Panc1 (cell line): ENCODE measurements around the gene TLE4. TPM values are rescaled to one million over a fixed set of nuclear protein-coding genes. Genes with fewer than 3 reads are reported as not detected.
"Not testable (repeated sequence)": the region's sequence is repeated elsewhere in the genome, so short reads cannot be mapped to it uniquely, and the experiment has no call there.

ENCODE experiments used
- ATAC-seq: fragments of 200-7000 bp; cut with Tn5 transposase; 2 replicates; pipeline ENCODE4 v1.9.1; 2020; ENCODE audit warnings: mild to moderate bottlenecking, moderate library complexity
- BruUV-seq: library from RNA; stranded (reverse); fragments of 400-500 nt; replicated peaks from 2 replicates; lab custom pipeline; 2021; lab: Mats Ljungman, UMichigan
- CTCF ChIA-PET: fragments of 300-600 bp; sonication (Branson Sonifier 250); formaldehyde crosslinking; loops from one replicate; lab custom pipeline; 2022; ENCODE audit warnings: antibody characterized with exemption; lab: Charles Lee
- POLR2A ChIA-PET: fragments of 300-600 bp; sonication (Branson Sonifier 250); formaldehyde crosslinking; loops from one replicate; lab custom pipeline; 2022; ENCODE audit warnings: antibody characterized with exemption; lab: Charles Lee
- DNase-seq: peaks from one replicate; pipeline ENCODE4 v3.0.0-alpha.2; 2010; ENCODE audit warnings: low read depth, low spot score
- H3K27ac ChIP-seq: 2 replicates; pipeline ENCODE4 v1.5.1; 2011; ENCODE audit warnings: mild to moderate bottlenecking, low read length, inconsistent platforms
- H3K27me3 ChIP-seq: fragments of 200-500 bp; sonication (Bioruptor generic); 2 replicates; pipeline ENCODE4 v1.6.0; 2014; ENCODE audit warnings: low read length, inconsistent platforms; ENCODE audit not compliant: control insufficient read depth, insufficient read depth
- H3K36me3 ChIP-seq: fragments of 200-500 bp; sonication (Bioruptor generic); 2 replicates; pipeline ENCODE4 v1.5.1; 2014; ENCODE audit warnings: inconsistent platforms, mild to moderate bottlenecking, low read length, moderate library complexity; ENCODE audit not compliant: control insufficient read depth, insufficient read depth
- H3K4me1 ChIP-seq: 2 replicates; pipeline ENCODE4 v1.5.1; 2011; ENCODE audit warnings: inconsistent platforms, mild to moderate bottlenecking, low read length, moderate library complexity; ENCODE audit not compliant: control insufficient read depth, insufficient read depth
- H3K4me3 ChIP-seq, 2 experiments: 2 replicates each; pipeline ENCODE4 v1.5.1; 2011 to 2012; ENCODE audit warnings: low read depth in 2 of 2, low read length in 2 of 2, mild to moderate bottlenecking in 2 of 2, inconsistent platforms in 1 of 2, moderate library complexity in 1 of 2
- H3K9me3 ChIP-seq: fragments of 200-500 bp; sonication (Bioruptor generic); 2 replicates; pipeline ENCODE4 v1.5.1; 2014; ENCODE audit warnings: low read depth, mild to moderate bottlenecking, inconsistent platforms, low read length, moderate library complexity; ENCODE audit not compliant: control insufficient read depth, insufficient read depth
- CTCF ChIP-seq: fragments of 450-650 bp; IDR thresholded peaks from 2 replicates; pipeline ENCODE4 v1.5.1; 2017; ENCODE audit warnings: mild to moderate bottlenecking
- POLR2AphosphoS5 ChIP-seq: IDR thresholded peaks from 2 replicates; pipeline ENCODE4 v1.6.1; 2012; ENCODE audit warnings: mild to moderate bottlenecking, low read depth, low read length, moderate library complexity
- REST ChIP-seq, 2 experiments: IDR thresholded peaks; 2 replicates each; pipeline ENCODE4 v1.6.1; 2011 to 2012; ENCODE audit warnings: low read depth in 2 of 2, control low read depth in 1 of 2, low read length in 1 of 2, mild to moderate bottlenecking in 1 of 2, moderate library complexity in 1 of 2; ENCODE audit not compliant: insufficient read depth in 1 of 2
- SIN3A ChIP-seq: IDR thresholded peaks from 2 replicates; pipeline ENCODE4 v1.6.1; 2012; ENCODE audit warnings: low read depth, mild to moderate bottlenecking, low read length, moderate library complexity, borderline replicate concordance; ENCODE audit not compliant: insufficient read depth
- TCF7L2 ChIP-seq: IDR thresholded peaks from 2 replicates; pipeline ENCODE4 v1.6.1; 2011; ENCODE audit warnings: mild to moderate bottlenecking, low read depth, low read length, inconsistent platforms
- in situ Hi-C: cut with HindIII; loops from 2 replicates; pipeline ENCODE4 v1.10.0; 2016; ENCODE audit warnings: low sequenced_read_pairs, low pct_unique_long_range_greater_than_20kb
- intact Hi-C: fragments of 100-400 bp; cut with micrococcal nuclease; formaldehyde crosslinking; loops from one replicate; pipeline ENCODE4 v1.10.0; 2022; ENCODE audit not compliant: unreplicated experiment
- total RNA-seq: library from RNA; stranded (reverse); gene quantifications from one replicate; pipeline ENCODE4 v1.2.1, GENCODE V29; 2021; ENCODE audit not compliant: unreplicated experiment

Gene TLE4
- total RNA-seq, 1 experiment from 2014 or later, result 8.7 TPM

GRCh38 chr9:79744521-79744920, 172.8 kb downstream of the TLE4 start:
- DNase-seq (no peak), ATAC-seq (no peak)
- in situ Hi-C loops (no loop called here), intact Hi-C loops (no loop called here)
- POLR2A ChIA-PET, result no interaction called here
- Histone ChIP-seq H3K36me3 (no peaks in the 10 kb centered on the region), H3K4me3 (no peak overlapping the region), H3K9me3 (no peaks in the 10 kb centered on the region), H3K4me1 (no peaks in the 10 kb centered on the region), H3K27me3 (no peaks in the 10 kb centered on the region), H3K27ac (no peak overlapping the region)
- CTCF ChIA-PET, result no interaction called here
- no peak for TF ChIP-seq TCF7L2
- BruUV-seq, result no TSS peak

- no TSS peak for BruUV-seq
- CTCF ChIA-PET, result no interaction called here
- H3K9me3 ChIP-seq, result no peaks in the 10 kb centered on the region
- no peak for TF ChIP-seq REST (IDR thresholded peaks at IDR 0.05; ENCODE audit: insufficient read depth in 1 of 2, low read depth in 2 of 2, low read length in 1 of 2)
- TF ChIP-seq SIN3A, result no peak
- no peak for TF ChIP-seq POLR2AphosphoS5
- TF ChIP-seq CTCF, result no peak
- no peak for TF ChIP-seq TCF7L2
- POLR2A ChIA-PET, result no interaction called here
- no peak overlapping the region for H3K27ac ChIP-seq
- no peak for DNase-seq
- H3K36me3 ChIP-seq, result no peaks in the 10 kb centered on the region
- no peak overlapping the region for H3K4me3 ChIP-seq
- intact Hi-C loops, result no loop called here
- in situ Hi-C loops, result no loop called here
- H3K4me1 ChIP-seq, result no peaks in the 10 kb centered on the region
- no peaks in the 10 kb centered on the region for H3K27me3 ChIP-seq
- ATAC-seq, result no peak
Measured at GRCh38 chr9:79745752-79746336, 174.1 kb downstream of the TLE4 start.

- in situ Hi-C loops, POLR2A ChIA-PET: not testable (repeated sequence)
Measured at GRCh38 chr9:79751895-79752466, 180.2 kb downstream of the TLE4 start.

More at GRCh38 chr9:79751895-79752466, 180.2 kb downstream of the TLE4 start:
- CTCF ChIA-PET, H3K4me1 ChIP-seq, H3K27me3 ChIP-seq, H3K9me3 ChIP-seq, intact Hi-C loops, ATAC-seq, H3K36me3 ChIP-seq, H3K4me3 ChIP-seq, H3K27ac ChIP-seq, BruUV-seq, DNase-seq: not testable (repeated sequence)
